Measurements from ENCODE around the gene SCYL1. TPM values are rescaled to one million over a fixed set of nuclear protein-coding genes. Genes with fewer than 3 reads are reported as not detected.
A peak's percentile ranks its signal among the peaks of the same experiment; 100 is the strongest.

SCYL1 gene
- polyA plus RNA-seq, 1 donor (not counting 4 experiments of a cell fraction or from before 2014, with no cell fraction given): 31.3 TPM

DNA sequence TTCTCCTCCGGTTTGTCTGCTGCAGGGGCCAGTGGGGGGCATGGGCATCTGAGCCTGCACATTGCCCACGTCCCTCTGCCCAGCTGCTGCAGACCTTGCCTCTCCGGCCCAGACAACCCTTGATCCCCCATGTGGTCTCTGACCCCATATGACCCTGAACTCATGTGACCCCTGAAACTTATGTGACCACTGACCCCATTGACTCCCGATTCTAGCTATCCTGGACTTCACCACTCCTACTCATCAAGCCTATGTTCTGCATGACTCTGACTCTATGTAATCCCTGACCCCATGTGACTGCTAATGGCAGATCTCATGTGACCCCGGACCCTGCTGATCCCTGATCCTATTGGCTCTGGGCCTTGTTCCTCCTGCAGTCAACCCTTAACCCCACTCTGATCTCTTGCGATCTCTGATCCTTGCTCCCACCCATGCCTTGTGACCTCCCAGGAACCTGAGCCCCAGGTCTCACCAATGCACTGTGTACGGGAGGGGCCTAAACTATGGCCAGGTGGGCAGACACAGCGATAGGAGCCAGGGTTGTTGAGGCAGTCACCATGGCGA, 27.6 kb downstream of the SCYL1 start:
- Histone ChIP-seq H3K36me3 (ENCODE audit: control insufficient read depth in 2 of 2, extremely low read depth in 1 of 2, insufficient read depth in 2 of 2, low read length in 2 of 2) (no peaks in the 10 kb centered on the region), H2AFZ (ENCODE audit: control insufficient read depth, low read length) (no peak overlapping the region), H3K79me2 (ENCODE audit: control insufficient read depth, insufficient read depth, low read length) (no peaks in the 10 kb centered on the region), H3K4me3 (ENCODE audit: control insufficient read depth in 2 of 3, extremely low read depth in 1 of 3, insufficient read depth in 2 of 3, low read depth in 1 of 3, low read length in 3 of 3) (no peak overlapping the region), H3K4me2 (ENCODE audit: control insufficient read depth, extremely low read depth, insufficient read depth, low read depth, low read length) (no peak overlapping the region), H3K4me1 (ENCODE audit: control insufficient read depth, extremely low read depth, insufficient read depth, low read length) (peaks cover 21% of the 10 kb centered on the region), H3K9ac (ENCODE audit: control insufficient read depth, extremely low read depth, insufficient read depth, low read length) (no peak overlapping the region), H4K20me1 (ENCODE audit: control insufficient read depth, extremely low read depth, insufficient read depth, low read length) (no peaks in the 10 kb centered on the region), H3K27me3 (ENCODE audit: control insufficient read depth, extremely low read depth, insufficient read depth, low read length) (no peaks in the 10 kb centered on the region), H3K27ac (ENCODE audit: control insufficient read depth, insufficient read depth, low read length) (no peak overlapping the region), H3K9me3 (ENCODE audit: control insufficient read depth, low read depth, low read length) (no peaks in the 10 kb centered on the region), H3K9me1 (ENCODE audit: control insufficient read depth, extremely low read depth, insufficient read depth, low read length) (no peaks in the 10 kb centered on the region)
- dilution Hi-C loops (cut with MboI; ENCODE audit: extremely low pct_ligation_motif_present, low sequenced_read_pairs): no loop called here
- FAIRE-seq: no peak
- TF ChIP-seq, protein P1, sequence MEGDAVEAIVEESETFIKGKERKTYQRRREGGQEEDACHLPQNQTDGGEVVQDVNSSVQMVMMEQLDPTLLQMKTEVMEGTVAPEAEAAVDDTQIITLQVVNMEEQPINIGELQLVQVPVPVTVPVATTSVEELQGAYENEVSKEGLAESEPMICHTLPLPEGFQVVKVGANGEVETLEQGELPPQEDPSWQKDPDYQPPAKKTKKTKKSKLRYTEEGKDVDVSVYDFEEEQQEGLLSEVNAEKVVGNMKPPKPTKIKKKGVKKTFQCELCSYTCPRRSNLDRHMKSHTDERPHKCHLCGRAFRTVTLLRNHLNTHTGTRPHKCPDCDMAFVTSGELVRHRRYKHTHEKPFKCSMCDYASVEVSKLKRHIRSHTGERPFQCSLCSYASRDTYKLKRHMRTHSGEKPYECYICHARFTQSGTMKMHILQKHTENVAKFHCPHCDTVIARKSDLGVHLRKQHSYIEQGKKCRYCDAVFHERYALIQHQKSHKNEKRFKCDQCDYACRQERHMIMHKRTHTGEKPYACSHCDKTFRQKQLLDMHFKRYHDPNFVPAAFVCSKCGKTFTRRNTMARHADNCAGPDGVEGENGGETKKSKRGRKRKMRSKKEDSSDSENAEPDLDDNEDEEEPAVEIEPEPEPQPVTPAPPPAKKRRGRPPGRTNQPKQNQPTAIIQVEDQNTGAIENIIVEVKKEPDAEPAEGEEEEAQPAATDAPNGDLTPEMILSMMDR (optimal IDR thresholded peaks at IDR 0.05 in 1 of 3, IDR thresholded peaks at IDR 0.05 in 1 of 3, conservative IDR thresholded peaks at IDR 0.05 in 1 of 3; ENCODE audit: extremely low read depth in 1 of 3, insufficient read depth in 2 of 3, low read length in 3 of 3): peak in 1 of 3 experiments; percentile 1
- TF ChIP-seq EZH2 (IDR thresholded peaks at IDR 0.05; ENCODE audit: low read length): no peak
- DNase-seq (ENCODE audit: low read depth, low spot score): no peak

DNA sequence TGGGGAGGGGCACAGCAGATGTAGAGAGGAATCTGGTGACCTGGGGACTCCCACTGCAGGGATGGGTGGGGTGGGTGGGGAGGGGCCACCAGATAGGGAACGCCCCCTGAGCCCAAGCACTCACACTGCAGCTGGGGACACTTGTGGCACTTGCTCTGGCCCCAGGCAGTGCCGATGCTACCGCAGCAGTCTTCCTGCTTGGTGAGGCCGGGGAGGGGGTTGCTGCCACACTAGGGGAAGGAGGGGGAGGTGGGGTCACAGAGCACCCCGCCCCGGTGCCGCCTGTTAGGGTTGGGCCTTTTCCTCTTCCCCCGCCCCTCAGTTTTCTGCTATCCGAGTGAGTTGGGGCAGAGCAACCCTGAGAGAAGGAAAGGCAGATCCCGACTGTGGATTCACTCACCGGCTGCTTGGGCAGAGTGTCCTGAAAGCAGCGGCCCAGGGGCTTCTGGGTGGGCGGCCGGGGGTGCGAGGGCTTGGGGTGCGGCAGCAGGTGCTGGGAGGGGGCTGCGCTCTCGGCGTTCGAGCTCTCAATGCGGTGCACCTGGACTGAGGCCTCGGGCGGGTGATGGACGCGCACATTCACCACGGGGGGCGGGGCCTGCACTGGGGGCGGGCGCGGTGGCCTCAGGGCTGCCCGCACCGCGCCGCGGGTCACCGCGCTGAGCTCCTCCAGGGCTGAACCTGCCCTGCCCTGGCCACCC, 28.6 kb downstream of the SCYL1 start:
- Histone ChIP-seq H3K4me1 (ENCODE audit: control insufficient read depth, extremely low read depth, insufficient read depth, low read length) (peaks cover 23% of the 10 kb centered on the region), H3K27ac (ENCODE audit: control insufficient read depth, insufficient read depth, low read length) (no peak overlapping the region), H3K4me3 (ENCODE audit: control insufficient read depth in 2 of 3, extremely low read depth in 1 of 3, insufficient read depth in 2 of 3, low read depth in 1 of 3, low read length in 3 of 3) (no peak overlapping the region), H2AFZ (ENCODE audit: control insufficient read depth, low read length) (no peak overlapping the region), H3K4me2 (ENCODE audit: control insufficient read depth, extremely low read depth, insufficient read depth, low read depth, low read length) (no peak overlapping the region), H3K9ac (ENCODE audit: control insufficient read depth, extremely low read depth, insufficient read depth, low read length) (no peak overlapping the region), H3K27me3 (ENCODE audit: control insufficient read depth, extremely low read depth, insufficient read depth, low read length) (no peaks in the 10 kb centered on the region), H3K9me3 (ENCODE audit: control insufficient read depth, low read depth, low read length) (no peaks in the 10 kb centered on the region), H3K9me1 (ENCODE audit: control insufficient read depth, extremely low read depth, insufficient read depth, low read length) (no peaks in the 10 kb centered on the region), H3K36me3 (ENCODE audit: control insufficient read depth in 2 of 2, extremely low read depth in 1 of 2, insufficient read depth in 2 of 2, low read length in 2 of 2) (no peaks in the 10 kb centered on the region), H3K79me2 (ENCODE audit: control insufficient read depth, insufficient read depth, low read length) (no peaks in the 10 kb centered on the region), H4K20me1 (ENCODE audit: control insufficient read depth, extremely low read depth, insufficient read depth, low read length) (no peaks in the 10 kb centered on the region)
- no peak for FAIRE-seq
- no peak for TF ChIP-seq EZH2 (IDR thresholded peaks at IDR 0.05; ENCODE audit: low read length)
- TF ChIP-seq, protein P1 (optimal IDR thresholded peaks at IDR 0.05 in 1 of 3, IDR thresholded peaks at IDR 0.05 in 1 of 3, conservative IDR thresholded peaks at IDR 0.05 in 1 of 3; ENCODE audit: extremely low read depth in 1 of 3, insufficient read depth in 2 of 3, low read length in 3 of 3): no peak
- dilution Hi-C loops (cut with MboI; ENCODE audit: extremely low pct_ligation_motif_present, low sequenced_read_pairs): no loop called here
- no peak for DNase-seq (ENCODE audit: low read depth, low spot score)
